ENCODE measurements around the gene EPHB2.
"Not testable (repeated sequence)": the region's sequence is repeated elsewhere in the genome, so short reads cannot be mapped to it uniquely, and the experiment has no call there.

EPHB2 gene

GRCh38 chr1:22710701-22711049 lies at the start of gene EPHB2:
EPHB2 (plus strand) TSS chr1:22710839; CDS start chr1:22710983, 144 bp downstream.
- H3K27ac Mint-ChIP-seq: no peak within 1 kb of the TSS
- H3K4me1 Mint-ChIP-seq (ENCODE audit: low read depth): peaks cover 14% of the 10 kb centered on the region
- peak within 1 kb of the TSS; percentile 57 for H3K4me3 Mint-ChIP-seq
- no peaks in the 10 kb centered on the region for H3K36me3 Mint-ChIP-seq (ENCODE audit: low read depth)
- peaks cover 79% of the 10 kb centered on the region for H3K27me3 Mint-ChIP-seq
- no peaks in the 10 kb centered on the region for H3K9me3 Mint-ChIP-seq
- DNase-seq: no peak

DNA sequence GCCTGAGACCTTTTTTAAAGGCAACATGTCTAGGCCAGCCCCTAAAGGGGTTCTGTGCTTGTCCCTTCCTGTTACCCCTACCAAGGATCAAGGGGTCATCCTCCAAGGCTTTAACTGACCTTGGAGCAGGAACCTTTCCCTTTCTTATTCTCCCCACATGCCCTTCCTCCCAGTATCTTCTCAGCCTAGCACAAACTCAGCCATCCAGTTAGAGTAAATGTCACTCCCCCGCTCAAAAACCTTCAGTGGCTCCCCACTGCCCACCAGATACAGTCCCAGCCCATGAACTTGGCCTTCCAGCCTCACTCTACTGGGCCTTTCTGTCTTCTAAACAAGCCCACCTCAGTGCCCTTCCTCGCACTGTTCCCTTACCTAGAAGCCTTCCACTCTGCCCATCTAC lies 48.8 kb upstream of the EPHB2 start:
- no peaks in the 10 kb centered on the region for H3K9me3 Mint-ChIP-seq
- H3K27me3 Mint-ChIP-seq: peaks cover 10% of the 10 kb centered on the region
- no peaks in the 10 kb centered on the region for H3K36me3 Mint-ChIP-seq (ENCODE audit: low read depth)
- H3K4me1 Mint-ChIP-seq (ENCODE audit: low read depth): no peaks in the 10 kb centered on the region
- H3K27ac Mint-ChIP-seq: no peak overlapping the region
- H3K4me3 Mint-ChIP-seq: no peak overlapping the region
- no peak for DNase-seq

DNA sequence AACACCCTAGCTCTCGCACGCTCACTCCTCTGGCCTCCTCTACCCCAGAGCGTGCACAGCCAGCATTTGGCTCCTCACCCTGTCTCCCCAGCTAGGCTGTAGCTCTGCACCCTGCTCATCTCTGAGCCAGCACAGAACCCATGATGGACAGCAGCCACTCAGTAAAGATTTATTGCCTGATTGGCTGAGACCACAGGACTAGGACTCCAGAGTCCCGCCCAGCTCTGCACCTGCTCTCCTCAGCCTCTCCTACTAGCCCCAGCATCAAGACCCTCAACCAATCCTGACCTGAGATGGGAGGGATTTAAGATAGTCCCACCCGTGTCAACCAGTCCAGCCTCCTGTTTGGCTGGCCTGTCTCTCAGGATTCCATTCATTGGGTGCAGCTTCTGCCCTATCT lies 48.3 kb upstream of the EPHB2 start:
- H3K27me3 Mint-ChIP-seq: peaks cover 13% of the 10 kb centered on the region
- H3K36me3 Mint-ChIP-seq (ENCODE audit: low read depth): no peaks in the 10 kb centered on the region
- no peaks in the 10 kb centered on the region for H3K4me1 Mint-ChIP-seq (ENCODE audit: low read depth)
- no peaks in the 10 kb centered on the region for H3K9me3 Mint-ChIP-seq
- DNase-seq: no peak
- no peak overlapping the region for H3K27ac Mint-ChIP-seq
- H3K4me3 Mint-ChIP-seq: no peak overlapping the region

DNA sequence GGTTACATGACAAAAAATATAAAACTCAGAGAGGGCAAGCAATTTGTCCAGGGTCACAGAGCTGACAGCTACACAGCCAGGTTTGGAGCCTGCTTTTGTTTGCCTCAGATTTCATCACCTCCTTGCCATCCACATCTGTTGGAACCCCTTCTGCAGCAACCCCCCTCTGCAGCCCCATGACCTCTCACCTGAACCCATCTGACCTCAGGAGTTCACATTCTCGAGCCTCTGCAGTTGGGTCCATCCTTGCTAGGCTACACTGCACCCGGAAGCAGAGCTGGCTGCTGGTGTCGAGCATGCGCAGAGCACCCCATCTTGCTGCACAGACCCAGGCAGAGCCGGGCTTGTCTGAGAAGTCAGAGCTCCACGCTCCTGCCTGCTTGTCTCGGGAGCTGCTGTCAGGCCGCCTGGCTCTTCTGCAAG lies 47.6 kb upstream of the EPHB2 start:
- H3K4me3 Mint-ChIP-seq: no peak overlapping the region
- peaks cover 19% of the 10 kb centered on the region for H3K27me3 Mint-ChIP-seq
- no peak overlapping the region for H3K27ac Mint-ChIP-seq
- no peaks in the 10 kb centered on the region for H3K9me3 Mint-ChIP-seq
- DNase-seq: no peak
- no peaks in the 10 kb centered on the region for H3K4me1 Mint-ChIP-seq (ENCODE audit: low read depth)
- no peaks in the 10 kb centered on the region for H3K36me3 Mint-ChIP-seq (ENCODE audit: low read depth)

GRCh38 chr1:22665752-22666151 lies 44.9 kb upstream of the EPHB2 start:
- no peak for DNase-seq
- Mint-ChIP-seq H3K27me3 (peaks cover 32% of the 10 kb centered on the region), H3K36me3 (ENCODE audit: low read depth) (no peaks in the 10 kb centered on the region), H3K27ac (no peak overlapping the region), H3K9me3 (no peaks in the 10 kb centered on the region), H3K4me3 (no peak overlapping the region), H3K4me1 (ENCODE audit: low read depth) (no peaks in the 10 kb centered on the region)

- no peak for DNase-seq
- no peaks in the 10 kb centered on the region for H3K36me3 Mint-ChIP-seq (ENCODE audit: low read depth)
- no peak overlapping the region for H3K27ac Mint-ChIP-seq
- no peaks in the 10 kb centered on the region for H3K9me3 Mint-ChIP-seq
- peaks cover 39% of the 10 kb centered on the region for H3K27me3 Mint-ChIP-seq
- no peaks in the 10 kb centered on the region for H3K4me1 Mint-ChIP-seq (ENCODE audit: low read depth)
- no peak overlapping the region for H3K4me3 Mint-ChIP-seq
Measured at GRCh38 chr1:22666412-22666811, 44.2 kb upstream of the EPHB2 start.

DNA sequence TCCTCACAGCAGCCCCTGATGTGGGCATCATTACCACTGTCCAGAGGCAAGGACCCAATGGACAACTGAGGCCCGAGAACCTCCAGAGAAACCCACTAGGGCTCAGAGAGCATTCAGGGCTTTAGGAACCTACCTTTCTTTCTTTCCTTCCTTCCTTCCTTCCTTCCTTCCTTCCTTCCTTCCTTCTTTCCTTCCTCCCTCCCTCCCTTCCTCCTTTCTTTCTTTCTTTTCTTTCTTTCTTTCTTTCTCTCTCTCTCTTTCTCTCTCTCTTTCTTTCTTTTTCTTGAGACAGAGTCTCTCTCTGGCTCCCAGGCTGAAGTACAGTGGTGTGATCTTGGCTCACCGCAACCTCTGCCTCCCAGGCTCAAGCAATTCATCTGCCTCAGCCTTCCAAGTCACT lies 41.8 kb upstream of the EPHB2 start:
- not testable (repeated sequence) for H3K27ac Mint-ChIP-seq

DNA sequence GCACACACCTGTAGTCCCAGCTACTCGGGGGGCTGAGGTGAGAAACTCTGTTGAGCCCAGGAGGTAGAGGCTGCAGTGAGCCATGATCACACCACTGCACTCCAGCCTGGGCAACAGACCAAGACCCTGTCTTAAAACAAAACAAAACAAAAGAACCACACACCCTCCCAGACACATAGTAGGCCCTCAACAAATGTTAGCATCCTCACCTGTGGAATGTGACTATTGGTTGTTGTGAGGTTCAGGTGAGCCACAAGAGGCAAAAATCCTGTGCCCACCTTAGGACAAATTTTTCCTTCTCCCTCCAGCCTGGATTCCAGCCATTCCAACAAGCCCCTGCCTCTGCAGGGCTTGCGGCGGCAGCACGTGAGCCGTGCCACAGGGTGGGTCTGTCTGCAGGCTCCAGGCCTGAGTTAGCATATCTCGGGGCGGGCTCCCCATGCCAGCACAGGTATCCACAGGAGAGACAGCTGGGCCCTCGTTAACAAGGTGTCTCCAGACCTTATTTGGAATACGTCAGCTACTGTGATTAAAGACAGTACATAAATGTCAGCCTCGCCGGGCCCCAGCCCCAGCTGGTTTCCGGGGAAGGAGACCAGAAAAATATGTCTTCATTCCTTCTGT lies 40.2 kb upstream of the EPHB2 start:
- Mint-ChIP-seq H3K4me1 (ENCODE audit: low read depth) (peaks cover 5% of the 10 kb centered on the region), H3K4me3 (no peak overlapping the region), H3K27me3 (peaks cover 71% of the 10 kb centered on the region), H3K27ac (no peak overlapping the region), H3K36me3 (ENCODE audit: low read depth) (no peaks in the 10 kb centered on the region), H3K9me3 (no peaks in the 10 kb centered on the region)
- no peak for DNase-seq

More for the DNA sequence above, 41.8 kb upstream of the EPHB2 start:
- peaks cover 57% of the 10 kb centered on the region for H3K27me3 Mint-ChIP-seq
- H3K9me3 Mint-ChIP-seq; DNase-seq; H3K4me1 Mint-ChIP-seq (ENCODE audit: low read depth); H3K36me3 Mint-ChIP-seq (ENCODE audit: low read depth); H3K4me3 Mint-ChIP-seq: not testable (repeated sequence)

DNA sequence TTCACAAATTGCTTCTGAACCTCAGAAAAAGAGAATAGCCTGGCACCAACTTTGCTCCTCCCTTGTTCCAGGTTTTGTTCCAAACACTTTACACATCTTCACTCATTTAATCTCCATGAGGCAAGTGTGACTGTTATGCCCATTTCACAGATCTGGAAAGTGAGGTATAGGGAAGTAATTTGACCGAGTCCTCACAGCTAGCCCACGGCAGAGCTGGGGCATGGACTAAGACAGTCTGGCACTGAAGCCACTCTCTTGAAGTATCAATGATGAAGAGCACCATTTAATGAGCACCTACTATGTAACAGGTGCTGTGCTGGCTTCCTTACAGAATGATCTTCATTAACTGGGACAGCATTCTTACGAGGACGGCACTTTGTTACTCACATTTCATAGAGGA lies 38.6 kb upstream of the EPHB2 start:
- Mint-ChIP-seq H3K27ac (no peak overlapping the region), H3K36me3 (ENCODE audit: low read depth) (no peaks in the 10 kb centered on the region), H3K4me1 (ENCODE audit: low read depth) (peaks cover 5% of the 10 kb centered on the region), H3K4me3 (no peak overlapping the region), H3K9me3 (no peaks in the 10 kb centered on the region), H3K27me3 (peaks cover 78% of the 10 kb centered on the region)
- no peak for DNase-seq

- no peaks in the 10 kb centered on the region for H3K36me3 Mint-ChIP-seq (ENCODE audit: low read depth)
- H3K27me3 Mint-ChIP-seq: peaks cover 72% of the 10 kb centered on the region
- no peaks in the 10 kb centered on the region for H3K9me3 Mint-ChIP-seq
- H3K4me3 Mint-ChIP-seq: no peak overlapping the region
- H3K27ac Mint-ChIP-seq: no peak overlapping the region
- H3K4me1 Mint-ChIP-seq (ENCODE audit: low read depth): peaks cover 5% of the 10 kb centered on the region
- no peak for DNase-seq
Measured at GRCh38 chr1:22673486-22674409, 36.9 kb upstream of the EPHB2 start.

DNA sequence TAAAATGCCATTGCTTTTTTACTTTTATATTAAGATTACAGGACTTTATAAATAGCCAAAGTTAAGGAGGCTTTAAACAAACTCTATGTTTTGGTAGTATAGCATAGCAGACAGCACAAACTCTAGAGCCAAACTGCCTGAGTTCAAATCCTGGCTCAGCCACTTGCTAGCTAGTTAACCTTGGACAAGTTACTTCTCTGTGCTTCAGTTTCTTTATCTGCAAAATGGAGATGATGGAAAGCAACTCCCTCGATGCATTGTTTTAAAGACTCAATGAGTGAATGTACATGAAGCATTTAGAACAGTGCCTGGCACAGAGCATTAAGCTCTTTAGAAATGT lies 36.3 kb upstream of the EPHB2 start:
- DNase-seq: no peak
- Mint-ChIP-seq H3K4me3 (no peak overlapping the region), H3K9me3 (no peaks in the 10 kb centered on the region), H3K36me3 (ENCODE audit: low read depth) (no peaks in the 10 kb centered on the region), H3K27me3 (peaks cover 68% of the 10 kb centered on the region), H3K27ac (no peak overlapping the region), H3K4me1 (ENCODE audit: low read depth) (peaks cover 5% of the 10 kb centered on the region)

- H3K9me3 Mint-ChIP-seq; H3K4me3 Mint-ChIP-seq; DNase-seq; H3K36me3 Mint-ChIP-seq (ENCODE audit: low read depth); H3K27ac Mint-ChIP-seq; H3K4me1 Mint-ChIP-seq (ENCODE audit: low read depth): not testable (repeated sequence)
- H3K27me3 Mint-ChIP-seq: peaks cover 51% of the 10 kb centered on the region
Measured at GRCh38 chr1:22676151-22676550, 34.5 kb upstream of the EPHB2 start.

- Mint-ChIP-seq H3K4me1 (ENCODE audit: low read depth) (peaks cover 5% of the 10 kb centered on the region), H3K9me3 (no peaks in the 10 kb centered on the region), H3K27ac (no peak overlapping the region), H3K4me3 (no peak overlapping the region), H3K36me3 (ENCODE audit: low read depth) (no peaks in the 10 kb centered on the region), H3K27me3 (peaks cover 42% of the 10 kb centered on the region)
- no peak for DNase-seq
Measured at GRCh38 chr1:22676916-22677583, 33.6 kb upstream of the EPHB2 start.

DNA sequence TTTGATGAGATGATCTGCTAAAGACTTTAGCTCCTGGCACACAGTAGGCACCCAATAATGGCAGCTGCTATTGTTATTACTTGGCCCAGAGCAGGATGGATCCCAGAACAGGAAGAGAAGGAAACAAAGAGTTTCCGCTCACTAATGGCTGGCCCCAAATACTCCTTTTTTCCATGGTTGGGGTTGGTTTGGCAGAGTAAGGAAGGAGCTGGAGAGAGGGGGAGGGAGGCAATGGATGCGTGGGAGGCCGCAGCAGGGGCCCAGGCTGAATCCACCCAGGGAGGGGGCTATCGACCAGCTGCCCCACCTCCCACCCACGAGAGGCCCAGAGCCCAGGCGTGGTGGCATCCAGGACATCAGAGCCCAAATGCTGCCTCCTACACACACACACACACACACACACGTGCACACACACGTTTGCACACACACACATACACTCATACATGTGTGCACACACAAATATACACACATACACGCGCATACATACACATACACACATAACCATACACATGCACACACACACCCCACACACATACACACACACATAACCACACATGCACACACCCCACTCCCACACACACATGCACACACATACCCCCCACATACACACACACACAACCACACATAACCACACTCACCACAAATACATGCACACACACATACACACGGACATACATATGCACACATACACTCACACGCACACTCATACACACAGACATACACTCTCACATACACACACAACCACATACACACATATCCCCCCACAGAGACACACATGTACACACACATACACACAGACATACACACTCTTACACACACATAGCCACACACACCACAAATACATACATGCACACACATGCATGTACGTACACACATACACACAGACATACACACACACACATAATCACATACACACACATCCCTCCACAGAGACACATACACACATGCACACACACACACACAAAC lies 32.4 kb upstream of the EPHB2 start:
- H3K9me3 Mint-ChIP-seq: no peaks in the 10 kb centered on the region
- no peak overlapping the region for H3K27ac Mint-ChIP-seq
- peaks cover 33% of the 10 kb centered on the region for H3K27me3 Mint-ChIP-seq
- H3K4me3 Mint-ChIP-seq: no peak overlapping the region
- peaks cover 5% of the 10 kb centered on the region for H3K4me1 Mint-ChIP-seq (ENCODE audit: low read depth)
- H3K36me3 Mint-ChIP-seq (ENCODE audit: low read depth): no peaks in the 10 kb centered on the region
- no peak for DNase-seq
